Suprapubic skin (tissue), 3 donors: ENCODE measurements around the gene CALD1.

ENCODE experiments used
- CTCF ChIP-seq, 2 donors: fragments of 200-600 bp in 1 of 2; fragments of 450-650 bp in 1 of 2; sonication (generic) in 1 of 2; IDR thresholded peaks; one replicate each; pipeline ENCODE4 v1.5.1; 2016 to 2019; ENCODE audit warnings: antibody characterized with exemption in 2 of 2, mild to moderate bottlenecking in 1 of 2, moderate library complexity in 1 of 2
- EP300 ChIP-seq: sonication (generic); formaldehyde crosslinking; IDR thresholded peaks from one replicate; pipeline ENCODE4 v1.6.1; 2017; ENCODE audit warnings: antibody characterized with exemption
- POLR2A ChIP-seq, 2 donors: fragments of 450-650 bp; IDR thresholded peaks; one replicate each; pipeline ENCODE4 v1.6.1; 2017; ENCODE audit warnings: antibody characterized with exemption in 2 of 2, mild to moderate bottlenecking in 2 of 2, moderate library complexity in 2 of 2

- TF ChIP-seq EP300 = no peak
- no peak for TF ChIP-seq CTCF (IDR thresholded peaks at IDR 0.05)
- TF ChIP-seq POLR2A (IDR thresholded peaks at IDR 0.05) = no peak
These were observed 25.4 kb downstream of the CALD1 start for GRCh38 chr7:134804854-134805253.
